Stimulated activated CD4-positive, alpha-beta T cell treated with anti-CD3 and anti-CD28 coated beads, Interleukin-1b, Interleukin-23, amount 100 ng/mL, for 1 hour (primary cell): ENCODE measurements around the gene IPPK.
A peak's percentile ranks its signal among the peaks of the same experiment; 100 is the strongest.
"Not testable (repeated sequence)": the region's sequence is repeated elsewhere in the genome, so short reads cannot be mapped to it uniquely, and the experiment has no call there.

Experiments used
- DNase-seq, 2 donors: peaks; one replicate each; pipeline ENCODE4 v3.0.0-alpha.2; 2020; ENCODE audit warnings: low read depth in 2 of 2

Gene IPPK

GRCh38 chr9:92638621-92639101 is 31.3 kb downstream of the IPPK start:
- no peak for DNase-seq

GRCh38 chr9:92637886-92638620 is 31.9 kb downstream of the IPPK start:
- no peak for DNase-seq

GRCh38 chr9:92637326-92637725 is 32.6 kb downstream of the IPPK start:
- no peak for DNase-seq

DNA sequence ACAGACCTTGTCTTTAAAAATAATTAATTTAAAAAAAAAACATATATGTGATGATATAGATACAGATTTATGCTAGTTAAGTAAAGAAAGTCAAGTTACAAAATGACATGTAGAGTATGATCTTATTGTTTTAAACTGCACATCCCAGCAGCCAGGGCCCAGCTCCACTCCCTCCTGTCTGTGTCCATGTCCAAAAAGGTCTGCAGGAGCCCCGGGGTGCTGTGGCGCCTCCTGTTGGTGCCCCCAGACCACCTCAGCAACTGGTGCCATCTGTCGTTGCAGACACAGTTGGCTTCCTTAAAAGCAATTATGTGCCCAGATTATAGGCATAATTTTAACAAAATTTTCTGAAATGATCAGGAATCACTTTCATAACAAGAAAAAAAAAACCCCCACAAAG is 33.3 kb downstream of the IPPK start:
- no peak for DNase-seq

GRCh38 chr9:92635760-92636159 is 34.2 kb downstream of the IPPK start:
- no peak for DNase-seq

DNA sequence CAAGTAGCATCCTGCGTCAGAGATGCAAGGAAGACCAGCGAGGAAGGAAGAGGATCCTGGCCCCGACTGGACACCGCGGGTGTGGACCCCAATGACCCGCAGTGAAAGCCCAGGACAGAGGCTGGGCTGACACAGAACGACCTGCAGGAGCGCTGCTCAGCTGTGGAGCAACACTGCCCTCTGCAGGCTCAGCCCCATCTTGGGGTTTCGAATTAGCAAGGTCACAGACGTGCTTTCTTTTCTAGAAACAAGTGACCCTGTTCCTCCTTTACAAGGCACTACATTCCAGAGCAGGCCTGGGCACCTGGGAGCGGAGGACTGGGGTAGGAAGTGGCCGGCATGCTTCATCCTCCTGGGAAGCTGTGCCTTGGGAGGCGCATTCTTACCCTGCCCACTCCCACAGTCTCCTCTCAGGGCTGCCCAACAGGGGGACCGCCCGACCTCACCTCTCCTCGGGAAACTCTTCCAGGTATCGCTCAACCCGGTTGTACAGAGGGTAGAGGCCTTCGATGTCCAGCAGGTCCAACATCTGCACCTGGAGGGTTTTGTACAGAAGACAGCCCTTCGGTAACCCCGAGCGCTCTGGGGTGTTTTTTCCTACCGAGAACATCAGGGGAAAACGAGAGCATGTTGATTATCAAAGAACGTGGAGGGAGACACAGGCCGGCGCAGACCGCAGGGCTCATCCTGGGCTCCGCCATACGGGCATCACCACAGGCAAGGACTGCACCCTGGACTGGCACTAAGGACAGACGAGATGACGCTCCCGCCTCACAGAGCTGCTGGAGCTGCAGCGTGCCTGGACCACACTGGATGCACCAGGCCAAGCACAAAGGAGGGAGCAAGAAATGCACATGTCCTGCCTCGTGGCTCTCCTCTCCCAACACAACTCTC is 35.0 kb downstream of the IPPK start:
- peak in 1 of 2 donors; percentile 46 for DNase-seq

GRCh38 chr9:92633614-92634278 is 36.2 kb downstream of the IPPK start:
- DNase-seq, result no peak

DNA sequence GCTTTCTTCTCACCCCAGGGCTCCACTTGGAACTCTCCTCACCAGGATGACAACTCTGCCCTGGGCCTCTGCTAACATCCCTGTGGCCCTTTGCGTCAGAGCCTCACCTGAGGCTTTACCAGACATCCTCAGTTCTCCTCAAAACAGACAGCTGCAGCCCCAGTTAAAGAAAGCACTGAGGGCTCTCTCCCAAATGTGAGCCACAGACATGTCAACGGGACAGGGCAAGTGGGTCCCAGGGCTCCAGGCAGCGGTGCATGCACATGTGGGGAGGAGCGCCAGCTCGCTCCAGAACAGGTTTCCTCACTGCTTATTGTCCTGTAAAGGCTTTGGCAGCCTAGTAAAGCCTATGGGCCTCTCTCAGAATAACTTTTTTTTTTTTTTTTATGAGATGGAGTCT is 37.3 kb downstream of the IPPK start:
- DNase-seq, result no peak

DNA sequence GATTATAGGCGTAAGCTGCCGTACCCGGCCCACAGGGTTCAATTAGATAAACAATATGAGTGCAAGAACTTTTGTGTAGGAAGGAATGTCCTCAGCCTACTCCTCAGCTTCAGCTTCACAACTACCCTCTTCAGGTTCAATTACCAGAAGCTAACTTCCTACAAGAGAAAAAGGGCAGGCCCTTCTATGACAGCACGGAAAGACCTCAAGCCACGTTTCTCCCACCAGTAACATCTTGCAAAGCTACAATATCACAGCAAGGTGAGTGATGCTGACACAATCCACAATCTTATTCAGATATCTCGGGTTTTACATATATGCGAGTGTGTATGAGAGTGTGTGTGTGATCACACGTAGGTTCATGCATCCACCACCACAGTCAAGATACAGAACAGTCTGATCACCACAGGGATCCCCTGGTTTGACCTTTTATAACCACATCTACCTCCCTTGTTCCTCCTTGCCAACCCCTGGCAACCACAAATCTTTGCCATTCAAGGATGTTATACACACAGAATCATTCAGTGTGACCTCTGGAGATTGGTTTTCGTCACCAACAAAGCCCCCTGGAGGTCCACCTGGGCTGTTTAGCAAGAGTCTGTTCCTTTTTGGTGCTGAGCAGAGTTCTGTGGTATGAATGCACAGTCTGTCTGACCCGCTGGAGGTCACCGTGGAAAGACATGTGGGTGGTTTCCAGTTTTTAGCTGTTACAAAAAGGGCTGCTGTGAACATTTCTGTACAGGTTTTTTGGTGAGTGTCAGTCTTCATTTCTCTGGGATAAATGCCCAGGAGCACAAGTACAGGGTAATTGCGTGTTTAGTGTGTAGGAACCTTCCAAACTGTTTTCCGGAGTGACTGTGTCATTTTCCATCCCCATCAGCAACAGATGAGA is 38.2 kb downstream of the IPPK start:
- no peak for DNase-seq

GRCh38 chr9:92627651-92628050 is 42.3 kb downstream of the IPPK start:
- no peak for DNase-seq

DNA sequence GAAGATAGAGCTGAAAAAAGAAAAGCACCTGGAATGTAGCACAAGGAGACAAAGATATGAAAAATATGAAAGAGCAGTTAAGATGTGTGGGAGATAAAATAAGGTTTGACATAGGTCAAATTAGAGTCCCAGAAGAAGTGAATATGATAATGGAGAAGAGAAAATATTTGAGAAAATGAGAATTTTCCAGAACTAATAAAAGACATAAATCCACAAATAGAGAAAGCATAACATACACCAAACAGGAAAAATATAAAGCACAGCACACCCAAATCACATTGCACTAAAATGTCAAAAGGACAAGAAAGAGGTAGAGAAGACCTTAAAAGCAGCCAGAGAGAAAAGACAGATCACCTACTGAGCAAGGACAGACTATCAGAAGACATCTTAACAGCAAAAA is 43.4 kb downstream of the IPPK start:
- DNase-seq, result no peak

GRCh38 chr9:92623936-92624335 is 46.0 kb downstream of the IPPK start:
- DNase-seq, result not testable (repeated sequence)

DNA sequence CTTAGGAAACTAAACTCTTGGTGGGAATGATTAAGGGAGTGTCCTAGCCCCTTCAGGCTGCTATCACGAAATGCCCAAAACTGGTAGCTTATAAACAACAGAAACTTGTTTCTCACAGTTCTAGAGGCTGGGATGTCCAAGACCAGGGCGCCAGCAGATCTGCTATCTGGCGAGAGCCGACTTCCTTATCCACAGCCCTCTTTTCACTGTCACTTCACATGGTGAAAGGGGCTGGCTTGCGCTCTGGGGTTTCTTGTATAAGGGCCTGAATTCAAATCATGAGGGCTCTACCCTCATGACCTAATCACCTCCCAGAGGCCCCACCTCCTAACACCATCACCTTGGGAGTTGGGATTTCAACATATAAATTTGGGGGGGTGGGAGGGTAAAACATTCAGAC is 49.1 kb downstream of the IPPK start:
- DNase-seq, result no peak

GRCh38 chr9:92619601-92620300 is 50.2 kb downstream of the IPPK start:
- DNase-seq, result no peak

DNA sequence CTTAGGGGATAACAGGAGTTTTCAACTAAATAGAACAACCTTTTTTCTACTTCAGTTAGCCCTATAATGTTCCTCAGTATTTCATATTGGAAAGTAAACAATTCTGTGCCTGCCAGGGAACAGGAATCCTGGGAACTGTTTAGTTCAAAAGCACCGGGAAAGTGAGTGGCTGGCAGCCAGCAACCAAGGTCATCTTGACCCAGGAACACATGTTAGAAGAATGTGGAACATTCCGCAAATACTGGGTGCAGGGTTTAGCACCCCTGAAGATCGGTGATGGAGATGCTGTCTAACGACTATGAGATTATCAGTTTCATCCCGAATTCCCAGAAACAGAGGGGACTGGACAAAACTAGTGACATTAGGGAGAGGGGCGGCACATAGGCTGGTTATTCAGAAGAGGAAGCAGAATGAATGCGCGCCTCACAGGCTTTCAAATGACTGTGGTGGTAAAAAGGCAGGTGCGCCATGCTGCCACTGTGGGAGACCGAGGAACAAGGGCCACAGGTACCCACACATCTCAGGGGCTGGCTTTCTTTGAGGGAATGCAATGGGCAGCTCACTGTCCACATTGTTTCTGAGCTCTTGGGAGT is 51.2 kb downstream of the IPPK start:
- DNase-seq, result no peak

DNA sequence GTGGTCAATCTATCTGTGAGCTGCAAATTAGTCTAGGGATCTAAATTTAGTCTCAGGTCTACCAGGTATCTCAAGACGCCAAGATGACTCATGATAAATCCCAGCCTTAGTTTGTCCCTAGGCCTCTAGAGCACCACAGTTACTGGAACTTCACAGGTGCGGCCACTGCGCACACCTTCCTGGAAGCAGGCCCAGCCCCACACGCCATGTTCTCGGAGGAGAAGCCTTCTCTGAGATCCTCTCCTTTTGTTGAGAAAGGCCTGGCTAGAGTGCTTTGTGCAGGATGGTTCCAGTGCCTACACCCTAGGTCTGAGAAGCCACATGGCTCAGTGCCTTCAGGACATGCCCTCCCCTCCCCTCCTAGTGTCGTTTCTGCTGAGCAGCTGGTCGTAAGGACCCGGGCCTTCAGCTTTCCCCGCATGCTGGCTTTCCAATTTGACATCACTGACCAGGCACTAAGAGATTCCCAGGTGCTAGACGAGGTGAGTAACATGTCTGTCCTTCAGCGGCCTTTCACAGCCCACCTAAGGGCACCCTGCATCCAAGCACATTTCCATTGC is 51.9 kb downstream of the IPPK start:
- DNase-seq, result no peak

- DNase-seq, result no peak
These were observed 52.6 kb downstream of the IPPK start for GRCh38 chr9:92617195-92617813.

GRCh38 chr9:92616655-92617111 is 53.2 kb downstream of the IPPK start:
- DNase-seq, result no peak

GRCh38 chr9:92616199-92616641 is 53.7 kb downstream of the IPPK start:
- DNase-seq, result no peak
